GM10266 (cell line): ENCODE data around the gene HK2.

ENCODE experiments used
- DNase-seq: peaks from one replicate; pipeline ENCODE4 v3.0.0; 2012; ENCODE audit errors: extremely low spot score
- TF ChIP-seq, protein P1 (sequence below): IDR thresholded peaks from 2 replicates; pipeline ENCODE4 v1.5.1; 2012; ENCODE audit warnings: mild to moderate bottlenecking, low read depth; ENCODE audit not compliant: control insufficient read depth, insufficient read depth; ENCODE audit errors: missing control alignments

The HK2 gene

GRCh38 chr2:74814102-74814501 lies 19.8 kb upstream of the HK2 start:
- no peak for DNase-seq
- TF ChIP-seq, protein P1, sequence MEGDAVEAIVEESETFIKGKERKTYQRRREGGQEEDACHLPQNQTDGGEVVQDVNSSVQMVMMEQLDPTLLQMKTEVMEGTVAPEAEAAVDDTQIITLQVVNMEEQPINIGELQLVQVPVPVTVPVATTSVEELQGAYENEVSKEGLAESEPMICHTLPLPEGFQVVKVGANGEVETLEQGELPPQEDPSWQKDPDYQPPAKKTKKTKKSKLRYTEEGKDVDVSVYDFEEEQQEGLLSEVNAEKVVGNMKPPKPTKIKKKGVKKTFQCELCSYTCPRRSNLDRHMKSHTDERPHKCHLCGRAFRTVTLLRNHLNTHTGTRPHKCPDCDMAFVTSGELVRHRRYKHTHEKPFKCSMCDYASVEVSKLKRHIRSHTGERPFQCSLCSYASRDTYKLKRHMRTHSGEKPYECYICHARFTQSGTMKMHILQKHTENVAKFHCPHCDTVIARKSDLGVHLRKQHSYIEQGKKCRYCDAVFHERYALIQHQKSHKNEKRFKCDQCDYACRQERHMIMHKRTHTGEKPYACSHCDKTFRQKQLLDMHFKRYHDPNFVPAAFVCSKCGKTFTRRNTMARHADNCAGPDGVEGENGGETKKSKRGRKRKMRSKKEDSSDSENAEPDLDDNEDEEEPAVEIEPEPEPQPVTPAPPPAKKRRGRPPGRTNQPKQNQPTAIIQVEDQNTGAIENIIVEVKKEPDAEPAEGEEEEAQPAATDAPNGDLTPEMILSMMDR, result no peak

DNA sequence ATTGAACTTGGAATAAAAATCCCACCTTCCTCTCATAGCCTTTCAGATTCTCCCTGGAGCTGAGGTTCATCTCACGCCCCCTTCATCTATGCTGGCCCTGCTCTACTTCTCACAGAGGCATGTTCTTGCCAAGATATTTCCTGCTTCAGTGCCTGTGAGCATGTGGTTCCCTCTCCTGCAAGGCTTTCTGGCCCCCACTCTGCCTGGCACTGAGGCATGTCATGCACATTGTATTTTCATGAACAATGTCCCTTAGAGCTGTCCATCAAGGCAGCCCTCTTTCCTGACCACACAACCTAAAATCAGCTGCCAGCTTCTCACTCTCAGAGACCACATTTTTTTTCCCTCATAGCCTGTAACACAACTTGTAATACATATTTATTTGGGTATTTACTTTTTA lies 18.0 kb upstream of the HK2 start:
- TF ChIP-seq, protein P1, result no peak
- DNase-seq, result no peak

GRCh38 chr2:74816540-74817303 lies 17.2 kb upstream of the HK2 start:
- DNase-seq, result no peak
- TF ChIP-seq, protein P1, result no peak

GRCh38 chr2:74817304-74817675 lies 16.6 kb upstream of the HK2 start:
- TF ChIP-seq, protein P1, result no peak
- DNase-seq, result no peak

DNA sequence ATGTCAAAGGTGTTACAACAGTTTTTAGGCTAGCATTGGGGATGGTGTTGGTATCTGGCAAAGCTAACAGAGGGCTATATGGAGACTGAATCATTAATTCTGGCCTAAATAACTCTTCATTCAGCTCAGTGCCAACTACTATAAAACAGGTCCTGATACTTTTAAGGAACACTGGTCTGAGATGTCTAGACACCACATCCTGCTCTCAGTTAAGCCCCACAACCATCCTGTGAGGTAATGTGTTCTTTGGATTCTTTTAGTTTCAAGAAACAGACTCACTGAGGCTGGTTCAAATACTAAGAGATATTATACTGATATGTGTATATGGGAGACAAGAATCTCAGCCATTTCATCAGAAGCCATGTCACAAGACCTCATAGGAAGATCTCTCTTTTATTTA lies 14.2 kb upstream of the HK2 start:
- DNase-seq, result no peak
- TF ChIP-seq, protein P1, result no peak

GRCh38 chr2:74821177-74822126 lies 12.5 kb upstream of the HK2 start:
- DNase-seq, result no peak
- TF ChIP-seq, protein P1, result no peak

DNA sequence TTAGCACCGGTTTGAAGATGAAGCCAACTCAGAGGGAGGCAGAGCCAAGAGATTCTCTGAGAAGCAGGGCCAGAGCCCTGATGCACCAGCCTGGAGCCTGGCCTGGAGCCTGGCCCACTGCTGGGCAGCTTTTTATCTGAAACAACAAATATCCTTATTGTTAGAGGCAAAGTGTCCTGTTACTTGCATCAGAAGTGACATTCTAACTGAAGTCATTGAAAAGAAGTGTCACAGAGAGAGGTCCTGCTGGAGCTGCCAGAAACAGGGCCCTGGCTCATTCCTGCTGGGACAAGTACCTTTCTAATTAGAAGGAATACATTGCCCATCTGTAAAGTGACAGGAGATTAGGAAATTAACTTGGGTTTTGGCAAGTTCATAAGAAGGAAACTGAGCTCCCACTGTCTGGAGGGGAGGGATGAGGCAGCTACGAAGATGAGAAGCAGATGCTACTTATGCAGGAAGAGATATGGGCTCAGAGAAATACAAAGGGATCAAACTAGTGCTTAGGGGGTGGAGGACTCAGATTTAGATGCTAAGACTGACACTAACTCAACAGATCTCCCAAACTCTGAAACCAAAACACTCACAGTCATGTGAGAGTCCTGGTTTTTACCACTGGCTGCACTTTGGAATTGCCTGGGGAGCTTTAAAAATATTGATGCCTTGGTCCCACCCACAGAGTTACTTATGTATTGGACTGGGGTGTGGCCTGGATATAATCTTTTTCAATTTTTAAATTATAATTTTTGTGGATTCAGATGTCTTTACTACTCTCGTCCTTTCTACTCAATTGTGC lies 11.0 kb upstream of the HK2 start:
- TF ChIP-seq, protein P1, result no peak
- DNase-seq, result no peak
